Stimulated activated CD4-positive, alpha-beta T cell treated with anti-CD3 and anti-CD28 coated beads, Interleukin-12 subunit alpha, Interleukin-12 subunit beta, amount 100 ng/mL, for 4 hours (primary cell): ENCODE results near the gene SRRM1.
"Not testable (repeated sequence)": the region's sequence is repeated elsewhere in the genome, so short reads cannot be mapped to it uniquely, and the experiment has no call there.

ENCODE experiments used
- DNase-seq: peaks from one replicate; pipeline ENCODE4 v3.0.0-alpha.2; 2020

The SRRM1 gene

GRCh38 chr1:24695202-24695974, 52.3 kb downstream of the SRRM1 start:
- no peak for DNase-seq

GRCh38 chr1:24696041-24696755, 53.1 kb downstream of the SRRM1 start:
- no peak for DNase-seq

- no peak for DNase-seq
Measured at GRCh38 chr1:24696756-24697330, 53.7 kb downstream of the SRRM1 start.

- DNase-seq: not testable (repeated sequence)
Measured at GRCh38 chr1:24697453-24698001, 54.4 kb downstream of the SRRM1 start.

GRCh38 chr1:24698326-24698725, 55.2 kb downstream of the SRRM1 start:
- DNase-seq: not testable (repeated sequence)

GRCh38 chr1:24699628-24700027, 56.5 kb downstream of the SRRM1 start:
- no peak for DNase-seq

GRCh38 chr1:24702511-24703293, 59.6 kb downstream of the SRRM1 start:
- DNase-seq: no peak

- DNase-seq: no peak
Measured at GRCh38 chr1:24704411-24705259, 61.5 kb downstream of the SRRM1 start.

- DNase-seq: no peak
Measured at GRCh38 chr1:24705260-24706073, 62.4 kb downstream of the SRRM1 start.

GRCh38 chr1:24706074-24706389, 62.9 kb downstream of the SRRM1 start:
- DNase-seq: not testable (repeated sequence)

- no peak for DNase-seq
Measured at GRCh38 chr1:24707687-24708086, 64.6 kb downstream of the SRRM1 start.

- DNase-seq: no peak
Measured at GRCh38 chr1:24708938-24709337, 65.8 kb downstream of the SRRM1 start.

- no peak for DNase-seq
Measured at GRCh38 chr1:24709791-24710441, 66.8 kb downstream of the SRRM1 start.

- DNase-seq: no peak
Measured at GRCh38 chr1:24711329-24711728, 68.2 kb downstream of the SRRM1 start.

GRCh38 chr1:24713176-24713575, 70.1 kb downstream of the SRRM1 start:
- no peak for DNase-seq

- DNase-seq: no peak
Measured at GRCh38 chr1:24713736-24714135, 70.6 kb downstream of the SRRM1 start.

- DNase-seq: no peak
Measured at GRCh38 chr1:24714859-24715520, 71.9 kb downstream of the SRRM1 start.

GRCh38 chr1:24715658-24716057, 72.6 kb downstream of the SRRM1 start:
- no peak for DNase-seq

GRCh38 chr1:24717887-24718650, 75.0 kb downstream of the SRRM1 start:
- DNase-seq: no peak
